GM18519 (cell line): ENCODE measurements around the gene ATP6AP1.

Experiments used
- ATAC-seq: cut with Tn5 transposase; IDR thresholded peaks from one replicate; pipeline ENCODE4 v1.9.1; 2021; ENCODE audit warnings: mild to moderate bottlenecking, moderate library complexity; ENCODE audit not compliant: unreplicated experiment, low FRiP score

Gene ATP6AP1

GRCh38 chrX:154426916-154427770, 1.3 kb upstream of the ATP6AP1 start:
- ATAC-seq: no peak

GRCh38 chrX:154429711-154430110, 1.2 kb downstream of the ATP6AP1 start:
- no peak for ATAC-seq

- no peak for ATAC-seq
Measured at GRCh38 chrX:154430479-154430878, 2.0 kb downstream of the ATP6AP1 start.

GRCh38 chrX:154430916-154431315, 2.4 kb downstream of the ATP6AP1 start:
- no peak for ATAC-seq

- no peak for ATAC-seq
Measured at GRCh38 chrX:154431341-154431740, 2.9 kb downstream of the ATP6AP1 start.

GRCh38 chrX:154432210-154432609, 3.7 kb downstream of the ATP6AP1 start:
- no peak for ATAC-seq

GRCh38 chrX:154433605-154434004, 5.1 kb downstream of the ATP6AP1 start:
- ATAC-seq: no peak

- ATAC-seq: no peak
Measured at GRCh38 chrX:154434394-154435168, 6.1 kb downstream of the ATP6AP1 start.

- ATAC-seq: no peak
Measured at GRCh38 chrX:154435171-154435733, 6.8 kb downstream of the ATP6AP1 start.

- ATAC-seq: no peak
Measured at GRCh38 chrX:154436374-154436982, 8.0 kb downstream of the ATP6AP1 start.

GRCh38 chrX:154436983-154437752, 8.7 kb downstream of the ATP6AP1 start, which contains the start of gene GDI1:
Gene GDI1, plus strand, starts transcription at chrX:154437154. Its CDS starts 101 bp downstream, at chrX:154437255.
- ATAC-seq: no peak

- ATAC-seq: no peak
Measured at GRCh38 chrX:154437971-154438893, 9.8 kb downstream of the ATP6AP1 start.

- no peak for ATAC-seq
Measured at GRCh38 chrX:154439841-154440240, 11.4 kb downstream of the ATP6AP1 start.

GRCh38 chrX:154440623-154441357, 12.3 kb downstream of the ATP6AP1 start:
- no peak for ATAC-seq

- ATAC-seq: no peak
Measured at GRCh38 chrX:154441564-154441963, 13.1 kb downstream of the ATP6AP1 start.

- ATAC-seq: no peak
Measured at GRCh38 chrX:154441984-154442707, 13.7 kb downstream of the ATP6AP1 start.

GRCh38 chrX:154443479-154443910, 15.0 kb downstream of the ATP6AP1 start:
- no peak for ATAC-seq
